Peyer's patch (tissue), 4 donors: ENCODE results near the gene ZFP36L2.
A peak's percentile ranks its signal among the peaks of the same experiment; 100 is the strongest.

ENCODE experiments used
- POLR2A ChIP-seq, 2 donors: fragments of 450-650 bp; IDR thresholded peaks; one replicate each; pipeline ENCODE4 v1.5.1; 2017; ENCODE audit warnings: antibody characterized with exemption in 2 of 2, mild to moderate bottlenecking in 2 of 2, moderate library complexity in 2 of 2
- TF ChIP-seq, protein P1 (sequence below), 6 experiments: fragments of 450-650 bp in 4 of 6; fragments of 200-600 bp in 2 of 6; sonication (generic) in 1 of 6; IDR thresholded peaks; one replicate each; pipeline ENCODE4 v1.5.1; 2017 to 2019; ENCODE audit warnings: antibody characterized with exemption in 6 of 6, mild to moderate bottlenecking in 3 of 6, moderate library complexity in 1 of 6

DNA sequence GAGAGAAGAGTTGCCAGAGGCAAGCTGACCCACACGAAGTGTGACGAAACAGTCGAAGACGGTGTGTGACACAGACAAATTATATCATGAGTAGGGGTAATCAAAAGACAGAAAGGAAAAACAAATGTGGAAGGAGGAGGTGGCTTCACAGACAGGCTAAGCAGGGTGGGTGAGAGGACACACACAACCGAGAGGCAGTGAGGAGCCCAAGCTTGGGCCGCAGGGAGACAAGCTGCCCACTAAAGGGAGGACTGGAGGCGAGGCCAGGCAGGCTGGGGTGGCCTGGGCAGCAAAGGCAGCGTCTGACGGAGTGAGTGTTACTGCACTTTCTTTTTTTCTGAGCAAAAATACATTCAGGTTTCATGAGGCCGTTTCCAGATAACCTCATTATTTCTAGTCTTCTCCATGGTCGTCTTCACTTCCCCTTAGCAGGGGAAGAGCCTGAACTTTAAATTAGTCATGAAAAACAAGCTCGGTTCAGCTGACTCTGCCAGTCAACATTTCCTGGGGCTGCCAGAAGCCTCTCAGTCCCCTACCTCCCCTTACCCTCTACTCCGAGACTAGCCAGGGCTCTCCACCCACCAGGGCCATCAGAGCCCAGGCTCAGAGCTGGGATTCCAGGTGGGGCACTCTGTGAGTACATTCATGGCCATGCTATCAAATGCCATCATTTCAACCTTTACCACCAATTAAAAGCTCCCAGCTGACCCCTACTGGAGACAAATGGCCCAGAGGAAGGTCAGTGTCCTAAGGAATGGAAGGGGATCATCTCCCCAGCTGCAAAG is 13.8 kb upstream of the ZFP36L2 start:
- no peak for TF ChIP-seq POLR2A (IDR thresholded peaks at IDR 0.05)
- TF ChIP-seq, protein P1, sequence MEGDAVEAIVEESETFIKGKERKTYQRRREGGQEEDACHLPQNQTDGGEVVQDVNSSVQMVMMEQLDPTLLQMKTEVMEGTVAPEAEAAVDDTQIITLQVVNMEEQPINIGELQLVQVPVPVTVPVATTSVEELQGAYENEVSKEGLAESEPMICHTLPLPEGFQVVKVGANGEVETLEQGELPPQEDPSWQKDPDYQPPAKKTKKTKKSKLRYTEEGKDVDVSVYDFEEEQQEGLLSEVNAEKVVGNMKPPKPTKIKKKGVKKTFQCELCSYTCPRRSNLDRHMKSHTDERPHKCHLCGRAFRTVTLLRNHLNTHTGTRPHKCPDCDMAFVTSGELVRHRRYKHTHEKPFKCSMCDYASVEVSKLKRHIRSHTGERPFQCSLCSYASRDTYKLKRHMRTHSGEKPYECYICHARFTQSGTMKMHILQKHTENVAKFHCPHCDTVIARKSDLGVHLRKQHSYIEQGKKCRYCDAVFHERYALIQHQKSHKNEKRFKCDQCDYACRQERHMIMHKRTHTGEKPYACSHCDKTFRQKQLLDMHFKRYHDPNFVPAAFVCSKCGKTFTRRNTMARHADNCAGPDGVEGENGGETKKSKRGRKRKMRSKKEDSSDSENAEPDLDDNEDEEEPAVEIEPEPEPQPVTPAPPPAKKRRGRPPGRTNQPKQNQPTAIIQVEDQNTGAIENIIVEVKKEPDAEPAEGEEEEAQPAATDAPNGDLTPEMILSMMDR (IDR thresholded peaks at IDR 0.05) = peak in 1 of 6 experiments; percentile 28
